Ovary (tissue), 9 donors: Measurements from ENCODE around the gene CNTN5. TPM values are rescaled to one million over a fixed set of nuclear protein-coding genes. Genes with fewer than 3 reads are reported as not detected.

Experiments used
- DNase-seq, 5 donors: peaks; one replicate each; pipeline ENCODE4 v3.0.0-alpha.2; 2019 to 2020
- H3K27ac ChIP-seq, 2 donors: fragments of 200-600 bp; one replicate each; pipeline versions ENCODE4 v1.5.1 to v1.8.0; 2019 to 2022
- H3K27me3 ChIP-seq: fragments of 200-600 bp; one replicate; pipeline ENCODE4 v1.8.0; 2022
- H3K36me3 ChIP-seq: fragments of 200-600 bp; sonication (generic); one replicate; pipeline ENCODE4 v1.5.1; 2019
- H3K4me1 ChIP-seq: one replicate; pipeline ENCODE4 v1.8.1; 2013; ENCODE audit warnings: mild to moderate bottlenecking, moderate library complexity; ENCODE audit not compliant: insufficient read depth
- H3K4me3 ChIP-seq: fragments of 200-600 bp; sonication (generic); one replicate; pipeline ENCODE4 v1.5.1; 2017
- H3K9me3 ChIP-seq, 2 donors: fragments of 200-600 bp in 1 of 2; sonication (generic) in 1 of 2; one replicate each; pipeline versions ENCODE4 v1.5.1 to v1.8.1; 2013 to 2019; ENCODE audit warnings: mild to moderate bottlenecking in 1 of 2, moderate library complexity in 1 of 2
- EP300 ChIP-seq: sonication (generic); formaldehyde crosslinking; IDR thresholded peaks from one replicate; pipeline ENCODE4 v1.6.1; 2017; ENCODE audit warnings: antibody characterized with exemption
- POLR2A ChIP-seq: fragments of 450-650 bp; IDR thresholded peaks from one replicate; pipeline ENCODE4 v1.6.1; 2017; ENCODE audit warnings: antibody characterized with exemption, mild to moderate bottlenecking, moderate library complexity
- WGBS, 3 donors: extraction: QIAGEN DNeasy Blood & Tissue Kit in 1 of 3; methylation state at CpG; one replicate each; pipeline versions ENCODE4 v1.1.5 to v1.1.7; 2013 to 2017; 5-methylcytosine and 5-hydroxymethylcytosine counted together
- intact Hi-C, 4 donors: fragments of 100-400 bp; cut with DNase I; formaldehyde crosslinking; loops; one replicate each; pipeline versions ENCODE4 v1.11.0 to v1.15.1; 2022 to 2023
- polyA plus RNA-seq, 2 donors: library from polyadenylated mRNA; stranded (reverse); fragments of 200-250 nt in 1 of 2; fragments of 350-450 nt in 1 of 2; fragmentation: Illumina TruSeq in 1 of 2; extraction: RNeasy Lipid Tissue Mini Kit (QIAGEN cat#74804) in 1 of 2; gene quantifications; one replicate each; pipeline ENCODE4 v1.2.3, GENCODE V29; 2013 to 2014
- total RNA-seq, 7 donors: library from RNA; depleted of rRNA in 2 of 7; stranded (reverse); fragments of >200 nt in 2 of 7; fragmentation: NEBNext Ultra II Directional in 3 of 7; extraction: Animal tissue kit (Norgen Biotek cat#: 25700) in 3 of 7; gene quantifications; one replicate each; pipeline versions ENCODE4 v1.1.0 to v1.2.4, GENCODE V29; 2016 to 2023
- TF ChIP-seq, protein P1 (sequence below), 3 donors: fragments of 450-650 bp in 2 of 3; fragments of 200-600 bp in 1 of 3; IDR thresholded peaks; one replicate each; pipeline versions ENCODE4 v1.5.1 to v1.8.0; 2016 to 2022; ENCODE audit warnings: antibody characterized with exemption in 3 of 3, mild to moderate bottlenecking in 1 of 3
- donor health status: DM: no; HTN: no; CAD: no; lungs with moderate emphysema.
- donor health status: DM: no; HTN: no; CAD: no.
- donor health status: Bipolar disorder and iron deficiency.
- donor health status: DM: yes; HTN: yes; CAD: no.
- donor health status: DM: no; HTN: no; CAD: no.
- donor health status: DM: yes; HTN: yes; CAD: no.

Gene CNTN5
- total and polyA plus RNA-seq, 9 donors = 0.02 to 1.1 (median 0.15) TPM; not detected in 5

DNA sequence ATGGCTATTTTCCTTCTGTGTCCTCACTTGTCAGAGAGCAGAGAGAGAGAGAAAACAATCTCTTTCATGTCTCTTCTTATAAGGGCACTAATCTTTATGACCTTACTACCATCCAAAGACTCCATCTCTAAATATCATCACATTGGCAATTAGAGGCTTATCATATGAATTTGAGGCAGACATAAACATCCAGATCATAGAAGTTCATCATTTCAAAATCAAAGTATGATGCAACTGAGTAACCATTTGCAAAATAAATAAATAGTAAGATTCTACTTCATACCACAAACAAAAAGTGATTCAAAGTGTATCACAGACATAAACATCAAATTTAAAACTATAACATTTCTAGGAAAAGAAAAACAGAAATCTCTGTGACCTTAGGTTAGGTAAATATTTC, 1161.6 kb downstream of the CNTN5 start:
- no peak for TF ChIP-seq EP300
- TF ChIP-seq POLR2A = no peak
- TF ChIP-seq, protein P1, sequence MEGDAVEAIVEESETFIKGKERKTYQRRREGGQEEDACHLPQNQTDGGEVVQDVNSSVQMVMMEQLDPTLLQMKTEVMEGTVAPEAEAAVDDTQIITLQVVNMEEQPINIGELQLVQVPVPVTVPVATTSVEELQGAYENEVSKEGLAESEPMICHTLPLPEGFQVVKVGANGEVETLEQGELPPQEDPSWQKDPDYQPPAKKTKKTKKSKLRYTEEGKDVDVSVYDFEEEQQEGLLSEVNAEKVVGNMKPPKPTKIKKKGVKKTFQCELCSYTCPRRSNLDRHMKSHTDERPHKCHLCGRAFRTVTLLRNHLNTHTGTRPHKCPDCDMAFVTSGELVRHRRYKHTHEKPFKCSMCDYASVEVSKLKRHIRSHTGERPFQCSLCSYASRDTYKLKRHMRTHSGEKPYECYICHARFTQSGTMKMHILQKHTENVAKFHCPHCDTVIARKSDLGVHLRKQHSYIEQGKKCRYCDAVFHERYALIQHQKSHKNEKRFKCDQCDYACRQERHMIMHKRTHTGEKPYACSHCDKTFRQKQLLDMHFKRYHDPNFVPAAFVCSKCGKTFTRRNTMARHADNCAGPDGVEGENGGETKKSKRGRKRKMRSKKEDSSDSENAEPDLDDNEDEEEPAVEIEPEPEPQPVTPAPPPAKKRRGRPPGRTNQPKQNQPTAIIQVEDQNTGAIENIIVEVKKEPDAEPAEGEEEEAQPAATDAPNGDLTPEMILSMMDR (IDR thresholded peaks at IDR 0.05) = no peak
- no peak for DNase-seq
- Histone ChIP-seq H3K4me3 (no peak overlapping the region), H3K4me1 (no peaks in the 10 kb centered on the region), H3K27me3 (no peaks in the 10 kb centered on the region), H3K9me3 (no peaks in the 10 kb centered on the region), H3K36me3 (no peaks in the 10 kb centered on the region), H3K27ac (no peak overlapping the region)
- intact Hi-C loops = no loop called here

DNA sequence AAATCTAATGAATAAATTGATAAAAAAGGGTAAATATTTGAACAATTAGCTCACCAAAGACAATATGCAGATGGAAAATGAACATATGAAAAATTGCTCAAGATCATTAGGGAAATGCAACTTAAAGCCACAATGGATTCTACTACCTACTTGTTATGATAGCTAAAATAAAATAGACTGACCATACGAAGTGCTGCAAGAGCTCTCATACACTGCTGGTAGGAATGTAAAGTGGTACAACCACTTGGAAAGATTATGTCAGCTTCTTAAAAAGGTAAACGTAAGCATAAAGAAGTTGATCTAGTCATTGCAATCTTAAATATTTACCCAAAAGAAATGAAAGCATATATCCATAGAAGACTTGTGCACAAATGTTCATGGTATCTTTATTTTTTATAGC, 1162.2 kb downstream of the CNTN5 start:
- Histone ChIP-seq H3K4me3 (no peak overlapping the region), H3K27me3 (no peaks in the 10 kb centered on the region), H3K4me1 (no peaks in the 10 kb centered on the region), H3K9me3 (no peaks in the 10 kb centered on the region), H3K27ac (no peak overlapping the region), H3K36me3 (no peaks in the 10 kb centered on the region)
- TF ChIP-seq EP300 = no peak
- TF ChIP-seq, protein P1 (IDR thresholded peaks at IDR 0.05) = no peak
- 63 to 74% (median 71%) methylated on average over 2 of the region's 2 CpGs for WGBS, 3 donors
- intact Hi-C loops = no loop called here
- no peak for DNase-seq

DNA sequence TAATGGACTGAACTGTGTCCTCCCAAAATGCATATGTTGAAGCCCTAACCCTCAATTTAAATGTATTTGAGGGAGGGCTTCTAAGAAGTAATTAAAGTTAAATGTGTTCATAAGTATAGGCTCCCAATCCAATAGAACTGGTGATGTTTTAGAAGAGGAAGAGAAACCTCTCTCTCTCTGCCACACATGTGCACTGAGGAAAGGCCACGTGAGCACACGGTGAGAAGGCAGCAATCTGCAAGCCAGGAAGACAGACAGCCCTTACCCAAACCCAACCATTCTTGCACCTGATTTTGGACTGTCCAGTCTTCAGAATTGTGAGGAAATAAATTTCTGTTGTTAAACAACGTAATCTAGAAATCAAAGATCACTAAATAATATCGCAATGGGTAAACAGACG, 1164.8 kb downstream of the CNTN5 start:
- TF ChIP-seq, protein P1 (IDR thresholded peaks at IDR 0.05) = no peak
- no peak for TF ChIP-seq EP300
- no peak for TF ChIP-seq POLR2A
- intact Hi-C loops = no loop called here
- H3K4me3 ChIP-seq = no peak overlapping the region
- no peaks in the 10 kb centered on the region for H3K27me3 ChIP-seq
- H3K27ac ChIP-seq = no peak overlapping the region
- WGBS, 3 donors = 92 to 96% (median 94%) methylated on average over 5 of the region's 5 CpGs
- no peak for DNase-seq
- no peaks in the 10 kb centered on the region for H3K36me3 ChIP-seq
- H3K4me1 ChIP-seq = no peaks in the 10 kb centered on the region
- no peaks in the 10 kb centered on the region for H3K9me3 ChIP-seq

DNA sequence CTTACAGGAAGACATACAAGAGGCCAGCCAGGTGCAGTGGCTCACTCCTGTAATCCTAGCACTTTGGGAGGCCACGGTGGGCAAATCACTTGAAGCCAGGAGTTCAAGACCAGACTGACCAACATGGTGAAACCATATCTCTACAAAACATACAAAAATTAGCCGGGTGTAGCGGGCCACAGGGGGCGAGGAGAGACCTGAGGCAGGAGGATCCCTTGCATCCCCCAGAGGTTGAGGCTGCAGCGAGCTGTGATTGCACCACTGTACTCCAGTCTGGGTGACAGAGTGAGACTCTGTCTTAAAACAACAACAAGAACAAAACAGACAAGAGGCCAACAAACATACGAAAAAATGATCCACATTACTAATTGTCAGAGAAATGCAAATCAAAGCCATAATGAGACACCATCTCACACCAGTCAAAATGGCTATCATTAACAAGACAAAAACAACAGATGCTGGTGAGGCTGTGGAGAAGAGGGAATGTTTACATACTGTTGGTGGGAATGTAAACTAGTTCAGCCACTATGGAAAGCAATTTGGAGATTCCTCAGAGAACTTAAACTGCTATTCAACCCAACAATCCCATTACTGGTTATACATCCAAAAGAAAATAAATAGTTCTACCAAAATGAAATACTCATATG, 1167.5 kb downstream of the CNTN5 start:
- no peak overlapping the region for H3K27ac ChIP-seq
- H3K4me3 ChIP-seq = no peak overlapping the region
- 93 to 96% (median 94%) methylated on average over 6 of the region's 6 CpGs for WGBS, 3 donors
- H3K36me3 ChIP-seq = no peaks in the 10 kb centered on the region
- no peaks in the 10 kb centered on the region for H3K9me3 ChIP-seq
- intact Hi-C loops = no loop called here
- H3K27me3 ChIP-seq = no peaks in the 10 kb centered on the region
- no peak for DNase-seq
- no peak for TF ChIP-seq EP300
- TF ChIP-seq, protein P1 (IDR thresholded peaks at IDR 0.05) = no peak
- no peak for TF ChIP-seq POLR2A
- H3K4me1 ChIP-seq = no peaks in the 10 kb centered on the region
